Measurements from ENCODE around the gene COLEC12. TPM values are rescaled to one million over a fixed set of nuclear protein-coding genes. Genes with fewer than 3 reads are reported as not detected.
A peak's percentile ranks its signal among the peaks of the same experiment; 100 is the strongest.
"Not testable (repeated sequence)": the region's sequence is repeated elsewhere in the genome, so short reads cannot be mapped to it uniquely, and the experiment has no call there.

COLEC12 gene
- total and polyA plus RNA-seq, 5 donors: 1.7 to 10.6 (median 6.5) TPM

DNA sequence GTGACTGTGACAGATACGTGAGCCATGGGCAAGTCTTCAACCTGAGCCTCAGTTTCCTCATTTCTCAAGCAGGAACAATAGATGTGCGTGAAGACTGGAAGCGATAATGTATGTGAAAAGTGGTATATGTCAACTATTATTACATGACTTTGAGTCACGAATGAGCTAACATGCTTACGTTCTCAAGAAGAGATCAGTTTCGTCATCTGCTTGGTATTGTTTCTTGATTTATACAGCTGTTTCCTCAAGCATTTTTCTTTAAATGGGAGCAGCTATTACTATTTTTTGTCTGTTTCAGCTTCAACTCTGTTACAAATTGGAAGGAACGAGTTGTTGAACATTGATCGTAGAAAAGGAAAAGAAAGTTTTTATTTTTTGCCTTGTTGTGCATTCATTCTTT is 184.1 kb downstream of the COLEC12 start:
- H3K4me1 ChIP-seq (ENCODE audit: control insufficient read depth, insufficient read depth, low read length): no peaks in the 10 kb centered on the region
- H3K9me3 ChIP-seq (ENCODE audit: control insufficient read depth, low read length): no peaks in the 10 kb centered on the region
- H3K27ac ChIP-seq (ENCODE audit: low read length): no peak overlapping the region
- no peaks in the 10 kb centered on the region for H3K27me3 ChIP-seq (ENCODE audit: control insufficient read depth, insufficient read depth)
- no peak overlapping the region for H3K4me3 ChIP-seq (ENCODE audit: low read length)
- WGBS: 69% methylated on average over 8 of the region's 8 CpGs
- DNase-seq: no peak
- no peak for ATAC-seq
- intact Hi-C loops (cut with DNase I): no loop called here

DNA sequence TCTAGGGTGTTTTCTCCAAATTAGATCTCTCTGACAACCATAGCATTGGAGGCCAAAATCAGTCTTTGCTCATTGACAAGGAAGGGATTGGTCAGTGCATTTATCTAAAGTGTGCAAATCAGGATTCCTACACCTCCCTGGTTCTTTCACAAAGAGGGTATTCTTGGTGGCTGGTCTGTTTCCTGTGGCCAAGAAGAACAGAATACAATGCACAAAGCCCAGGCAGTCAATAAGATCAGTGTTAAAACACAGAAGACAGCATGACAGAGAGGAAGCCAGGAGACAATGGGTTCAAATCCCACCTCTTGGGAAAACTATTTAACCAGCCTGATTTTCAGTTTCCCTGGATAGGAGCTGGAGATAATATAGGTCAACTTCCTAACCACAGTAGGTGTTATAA is 186.6 kb downstream of the COLEC12 start:
- no peaks in the 10 kb centered on the region for H3K27me3 ChIP-seq (ENCODE audit: control insufficient read depth, insufficient read depth)
- H3K9me3 ChIP-seq (ENCODE audit: control insufficient read depth, low read length): no peaks in the 10 kb centered on the region
- no peak overlapping the region for H3K4me3 ChIP-seq (ENCODE audit: low read length)
- no peaks in the 10 kb centered on the region for H3K4me1 ChIP-seq (ENCODE audit: control insufficient read depth, insufficient read depth, low read length)
- DNase-seq (no peak), ATAC-seq (no peak)
- H3K27ac ChIP-seq (ENCODE audit: low read length): no peak overlapping the region
- intact Hi-C loops (cut with DNase I): no loop called here

- no peak for DNase-seq
- H3K27ac ChIP-seq (ENCODE audit: low read length): no peak overlapping the region
- intact Hi-C loops (cut with DNase I): no loop called here
- no peaks in the 10 kb centered on the region for H3K9me3 ChIP-seq (ENCODE audit: control insufficient read depth, low read length)
- H3K27me3 ChIP-seq (ENCODE audit: control insufficient read depth, insufficient read depth): no peaks in the 10 kb centered on the region
- H3K4me3 ChIP-seq (ENCODE audit: low read length): no peak overlapping the region
- H3K4me1 ChIP-seq (ENCODE audit: control insufficient read depth, insufficient read depth, low read length): no peaks in the 10 kb centered on the region
- 59% methylated on average over 4 of the region's 4 CpGs for WGBS
- no peak for ATAC-seq
These were observed 188.1 kb downstream of the COLEC12 start for GRCh38 chr18:312415-312814.

DNA sequence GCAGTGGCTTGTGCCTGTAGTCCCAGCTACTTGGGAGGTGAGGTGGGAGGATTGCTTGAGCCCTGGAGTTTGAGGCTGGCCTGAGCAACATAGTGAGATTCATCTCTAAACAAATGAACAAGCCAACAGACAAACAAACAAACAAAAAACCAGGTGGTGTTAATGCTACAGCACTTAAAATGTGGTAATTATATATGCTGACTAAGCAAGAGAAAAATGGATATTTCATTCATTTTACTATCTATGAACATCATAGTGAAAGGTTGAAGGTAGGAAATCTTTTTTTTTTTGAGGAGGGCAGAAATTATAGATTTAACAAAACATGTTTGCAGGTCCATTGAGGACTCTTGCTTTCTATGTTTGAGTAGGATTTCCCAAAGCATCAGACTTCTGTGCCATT is 190.5 kb downstream of the COLEC12 start:
- Histone ChIP-seq H3K9me3 (ENCODE audit: control insufficient read depth, low read length) (no peaks in the 10 kb centered on the region), H3K4me1 (ENCODE audit: control insufficient read depth, insufficient read depth, low read length) (no peaks in the 10 kb centered on the region), H3K27ac (ENCODE audit: low read length) (no peak overlapping the region), H3K27me3 (ENCODE audit: control insufficient read depth, insufficient read depth) (no peaks in the 10 kb centered on the region), H3K4me3 (ENCODE audit: low read length) (no peak overlapping the region)
- DNase-seq: no peak
- intact Hi-C loops (cut with DNase I): no loop called here
- ATAC-seq: no peak

GRCh38 chr18:308086-308485 is 192.4 kb downstream of the COLEC12 start:
- H3K27ac ChIP-seq (ENCODE audit: low read length); intact Hi-C loops (cut with DNase I); DNase-seq; H3K4me3 ChIP-seq (ENCODE audit: low read length); H3K4me1 ChIP-seq (ENCODE audit: control insufficient read depth, insufficient read depth, low read length); H3K27me3 ChIP-seq (ENCODE audit: control insufficient read depth, insufficient read depth); H3K9me3 ChIP-seq (ENCODE audit: control insufficient read depth, low read length); ATAC-seq: not testable (repeated sequence)
- WGBS: 94% methylated on average over 4 of the region's 4 CpGs

- DNase-seq (no peak), ATAC-seq (no peak)
- Histone ChIP-seq H3K27me3 (ENCODE audit: control insufficient read depth, insufficient read depth) (no peaks in the 10 kb centered on the region), H3K4me1 (ENCODE audit: control insufficient read depth, insufficient read depth, low read length) (no peaks in the 10 kb centered on the region), H3K4me3 (ENCODE audit: low read length) (no peak overlapping the region), H3K27ac (ENCODE audit: low read length) (no peak overlapping the region), H3K9me3 (ENCODE audit: control insufficient read depth, low read length) (no peaks in the 10 kb centered on the region)
- intact Hi-C loops (cut with DNase I): no loop called here
- 77% methylated on average over 7 of the region's 7 CpGs for WGBS
These were observed 193.8 kb downstream of the COLEC12 start for GRCh38 chr18:306608-307255.

DNA sequence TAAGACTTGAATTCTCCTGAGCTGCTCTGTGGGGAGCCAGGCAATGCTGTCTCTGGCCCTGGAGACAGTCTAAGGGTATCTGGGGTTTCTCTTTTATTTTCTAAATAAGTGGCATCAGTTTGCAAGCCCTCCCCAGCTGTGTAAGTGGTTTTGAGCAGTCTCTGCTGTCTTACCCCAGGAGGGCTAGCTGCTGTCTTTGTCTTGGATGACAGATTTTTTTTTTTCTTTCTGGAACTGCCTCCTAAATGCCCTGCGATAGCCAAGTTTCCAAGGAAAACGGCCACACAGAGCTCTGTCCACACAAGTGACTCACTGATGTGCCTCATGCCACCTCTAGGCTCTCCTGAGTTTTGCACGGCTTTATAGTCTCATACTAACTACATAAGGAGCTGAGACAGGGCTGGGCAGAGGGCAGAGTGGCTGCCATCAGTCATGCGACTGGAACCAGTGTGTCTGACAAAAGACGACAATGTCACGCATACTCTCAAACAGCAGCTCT is 195.4 kb downstream of the COLEC12 start:
- Histone ChIP-seq H3K27me3 (ENCODE audit: control insufficient read depth, insufficient read depth) (no peaks in the 10 kb centered on the region), H3K4me3 (ENCODE audit: low read length) (no peak overlapping the region), H3K4me1 (ENCODE audit: control insufficient read depth, insufficient read depth, low read length) (no peaks in the 10 kb centered on the region), H3K27ac (ENCODE audit: low read length) (no peak overlapping the region), H3K9me3 (ENCODE audit: control insufficient read depth, low read length) (no peaks in the 10 kb centered on the region)
- intact Hi-C loops (cut with DNase I): no loop called here
- peak; percentile 60 to 70 for ATAC-seq
- WGBS: 50% methylated on average over 6 of the region's 6 CpGs
- DNase-seq: peak in 1 of 3 donors; percentile 56

DNA sequence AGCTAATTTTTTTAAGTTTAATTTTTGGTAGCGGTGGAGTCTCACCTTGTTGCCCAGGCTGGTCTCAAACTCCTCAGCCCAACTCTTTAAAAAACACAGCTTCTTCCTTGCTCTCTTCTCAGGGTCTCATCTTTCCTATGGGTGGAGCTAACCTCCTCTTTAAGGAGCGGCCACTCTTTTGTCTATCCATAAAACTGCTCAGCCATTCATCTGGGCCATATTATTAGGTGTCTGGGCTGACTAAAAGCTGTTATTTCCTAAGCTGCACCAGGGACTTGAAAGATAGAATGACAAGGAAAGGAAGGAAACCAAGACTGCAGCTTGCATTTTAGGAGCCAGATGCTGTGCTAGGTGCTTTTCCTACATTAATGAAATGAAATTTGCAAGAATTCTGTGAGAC is 196.9 kb downstream of the COLEC12 start:
- 92% methylated on average over 2 of the region's 2 CpGs for WGBS
- no peak overlapping the region for H3K27ac ChIP-seq (ENCODE audit: low read length)
- H3K27me3 ChIP-seq (ENCODE audit: control insufficient read depth, insufficient read depth): no peaks in the 10 kb centered on the region
- no peaks in the 10 kb centered on the region for H3K9me3 ChIP-seq (ENCODE audit: control insufficient read depth, low read length)
- no peak overlapping the region for H3K4me3 ChIP-seq (ENCODE audit: low read length)
- no peaks in the 10 kb centered on the region for H3K4me1 ChIP-seq (ENCODE audit: control insufficient read depth, insufficient read depth, low read length)
- no peak for ATAC-seq
- intact Hi-C loops (cut with DNase I): no loop called here
- DNase-seq: no peak

- intact Hi-C loops (cut with DNase I): no loop called here
- no peak overlapping the region for H3K27ac ChIP-seq (ENCODE audit: low read length)
- H3K9me3 ChIP-seq (ENCODE audit: control insufficient read depth, low read length): no peaks in the 10 kb centered on the region
- no peak for DNase-seq
- WGBS: 53% methylated on average over 1 of the region's 1 CpG
- H3K27me3 ChIP-seq (ENCODE audit: control insufficient read depth, insufficient read depth): no peaks in the 10 kb centered on the region
- no peaks in the 10 kb centered on the region for H3K4me1 ChIP-seq (ENCODE audit: control insufficient read depth, insufficient read depth, low read length)
- ATAC-seq: no peak
- no peak overlapping the region for H3K4me3 ChIP-seq (ENCODE audit: low read length)
These were observed 197.5 kb downstream of the COLEC12 start for GRCh38 chr18:303011-303410.

DNA sequence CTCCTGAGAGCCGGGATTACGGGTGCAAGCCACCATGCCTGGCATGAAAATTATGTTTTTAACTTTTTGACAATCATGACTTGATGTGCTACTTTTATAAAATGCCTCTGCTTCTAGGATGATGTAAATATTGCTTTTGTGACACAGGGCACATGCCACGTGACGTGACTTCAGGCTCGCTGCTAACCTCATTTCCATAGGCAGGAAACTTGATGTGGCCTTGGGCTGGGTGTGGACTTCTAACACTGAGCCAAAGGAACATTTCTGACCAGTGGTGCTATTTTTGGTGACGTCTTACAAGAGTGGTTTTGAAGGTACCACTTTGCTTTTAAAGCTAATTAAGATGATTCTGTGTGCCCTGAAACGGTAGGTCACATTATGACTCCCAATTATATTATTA is 198.4 kb downstream of the COLEC12 start:
- no peaks in the 10 kb centered on the region for H3K9me3 ChIP-seq (ENCODE audit: control insufficient read depth, low read length)
- WGBS: 69% methylated on average over 7 of the region's 7 CpGs
- H3K4me1 ChIP-seq (ENCODE audit: control insufficient read depth, insufficient read depth, low read length): no peaks in the 10 kb centered on the region
- no peaks in the 10 kb centered on the region for H3K27me3 ChIP-seq (ENCODE audit: control insufficient read depth, insufficient read depth)
- ATAC-seq (peak in 1 of 2 donors; percentile 90), DNase-seq (peak in 1 of 3 donors; percentile 28)
- intact Hi-C loops (cut with DNase I): no loop called here
- H3K4me3 ChIP-seq (ENCODE audit: low read length): no peak overlapping the region
- no peak overlapping the region for H3K27ac ChIP-seq (ENCODE audit: low read length)

DNA sequence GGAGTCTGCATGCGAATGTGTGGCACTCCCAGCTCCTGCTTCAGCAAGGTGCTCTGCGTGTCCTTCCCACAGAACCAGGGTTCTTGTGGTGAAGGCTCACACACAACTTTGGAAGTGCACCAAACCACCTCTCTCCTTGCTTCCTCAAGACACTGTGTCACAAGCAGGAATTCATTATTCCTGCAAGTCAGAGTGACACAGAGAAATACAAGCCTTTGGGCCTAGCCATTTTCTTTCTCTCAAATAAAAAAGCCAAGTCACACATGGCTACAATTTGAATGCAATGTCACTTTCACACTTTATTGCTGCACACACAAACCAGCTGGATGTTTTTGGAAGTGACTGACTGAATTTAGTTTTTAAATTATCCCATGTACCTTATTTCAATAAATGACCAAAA is 202.6 kb downstream of the COLEC12 start:
- no peak for DNase-seq

More for the DNA sequence above, 202.6 kb downstream of the COLEC12 start:
- no peak for ATAC-seq
- intact Hi-C loops (cut with DNase I): loop anchor here in 2 of 4 donors (5.0 to 10.0 kb wide), 2 partner anchors 314 to 317 kb away; no protein-coding TSS in a partner anchor
- H3K4me3 ChIP-seq (ENCODE audit: low read length): no peak overlapping the region
- 86% methylated on average over 2 of the region's 2 CpGs for WGBS
- H3K9me3 ChIP-seq (ENCODE audit: control insufficient read depth, low read length): no peaks in the 10 kb centered on the region
- H3K4me1 ChIP-seq (ENCODE audit: control insufficient read depth, insufficient read depth, low read length): no peaks in the 10 kb centered on the region
- H3K27ac ChIP-seq (ENCODE audit: low read length): no peak overlapping the region
- H3K27me3 ChIP-seq (ENCODE audit: control insufficient read depth, insufficient read depth): no peaks in the 10 kb centered on the region

Data from right cardiac atrium (tissue), 5 donors.